Anterior cingulate cortex (tissue), 58 donors: ENCODE results near the gene TNFRSF12A.
"Not testable (repeated sequence)": the region's sequence is repeated elsewhere in the genome, so short reads cannot be mapped to it uniquely, and the experiment has no call there.

Experiments
- DNase-seq, 58 donors: peaks; one replicate each; lab custom pipeline; 2025; lab: John Stamatoyannopoulos, UW

TNFRSF12A gene

GRCh38 chr16:3042376-3042775 is 22.2 kb downstream of the TNFRSF12A start:
- DNase-seq, result no peak

- DNase-seq, result no peak
Measured at GRCh38 chr16:3044708-3045107, 24.5 kb downstream of the TNFRSF12A start.

- DNase-seq, result no peak
Measured at GRCh38 chr16:3045758-3046640, 25.8 kb downstream of the TNFRSF12A start, which contains the start of gene MMP25. MMP25 (plus strand) TSS chr16:3046561; CDS start chr16:3046918, 357 bp downstream.

DNA sequence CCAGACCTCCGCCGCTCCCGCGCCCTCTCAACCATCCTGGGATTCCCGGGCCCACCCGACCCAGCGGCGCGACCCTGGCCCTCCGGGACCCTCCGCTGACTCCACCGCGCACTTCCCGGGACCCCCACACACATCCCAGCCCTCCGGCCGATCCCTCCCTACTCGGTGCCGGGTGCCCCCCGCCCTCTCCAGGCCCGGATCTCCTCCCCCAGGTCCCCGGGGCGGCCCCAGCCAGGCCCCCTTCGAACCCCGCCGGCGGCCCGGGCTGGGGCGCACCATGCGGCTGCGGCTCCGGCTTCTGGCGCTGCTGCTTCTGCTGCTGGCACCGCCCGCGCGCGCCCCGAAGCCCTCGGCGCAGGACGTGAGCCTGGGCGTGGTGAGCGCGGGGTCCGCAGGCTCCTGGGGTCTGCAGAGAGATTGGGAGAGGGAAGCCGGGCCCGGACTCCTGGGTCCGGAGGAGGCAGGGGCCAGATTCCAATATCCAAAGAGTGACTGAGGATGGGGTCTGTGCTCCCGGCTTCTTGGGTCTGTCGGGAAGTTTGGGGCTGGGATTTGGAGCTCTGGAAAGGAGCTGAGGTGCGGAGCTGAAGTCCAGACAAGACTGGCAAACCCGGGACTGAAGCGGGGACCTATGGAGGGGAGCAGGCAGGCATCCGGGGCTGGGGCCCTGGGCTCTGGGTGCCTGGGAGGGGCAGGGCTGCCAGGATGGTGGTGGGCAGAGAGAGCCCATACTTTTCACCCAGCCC is 26.6 kb downstream of the TNFRSF12A start:
- DNase-seq, result no peak

- no peak for DNase-seq
Measured at GRCh38 chr16:3047387-3047720, 27.2 kb downstream of the TNFRSF12A start.

DNA sequence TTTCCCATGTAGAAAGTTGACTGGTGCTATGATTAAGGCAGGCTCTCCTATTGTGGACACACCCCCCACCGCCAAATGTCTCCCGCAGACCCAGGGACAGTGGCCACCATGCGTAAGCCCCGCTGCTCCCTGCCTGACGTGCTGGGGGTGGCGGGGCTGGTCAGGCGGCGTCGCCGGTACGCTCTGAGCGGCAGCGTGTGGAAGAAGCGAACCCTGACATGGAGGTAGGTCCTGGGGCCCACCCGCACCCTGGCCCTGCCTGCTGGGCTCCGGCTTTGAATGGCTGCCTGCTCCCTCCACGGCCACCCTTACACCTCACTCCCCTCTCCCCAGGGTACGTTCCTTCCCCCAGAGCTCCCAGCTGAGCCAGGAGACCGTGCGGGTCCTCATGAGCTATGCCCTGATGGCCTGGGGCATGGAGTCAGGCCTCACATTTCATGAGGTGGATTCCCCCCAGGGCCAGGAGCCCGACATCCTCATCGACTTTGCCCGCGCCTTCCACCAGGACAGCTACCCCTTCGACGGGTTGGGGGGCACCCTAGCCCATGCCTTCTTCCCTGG is 29.8 kb downstream of the TNFRSF12A start:
- no peak for DNase-seq

- no peak for DNase-seq
Measured at GRCh38 chr16:3050487-3050886, 30.3 kb downstream of the TNFRSF12A start.

DNA sequence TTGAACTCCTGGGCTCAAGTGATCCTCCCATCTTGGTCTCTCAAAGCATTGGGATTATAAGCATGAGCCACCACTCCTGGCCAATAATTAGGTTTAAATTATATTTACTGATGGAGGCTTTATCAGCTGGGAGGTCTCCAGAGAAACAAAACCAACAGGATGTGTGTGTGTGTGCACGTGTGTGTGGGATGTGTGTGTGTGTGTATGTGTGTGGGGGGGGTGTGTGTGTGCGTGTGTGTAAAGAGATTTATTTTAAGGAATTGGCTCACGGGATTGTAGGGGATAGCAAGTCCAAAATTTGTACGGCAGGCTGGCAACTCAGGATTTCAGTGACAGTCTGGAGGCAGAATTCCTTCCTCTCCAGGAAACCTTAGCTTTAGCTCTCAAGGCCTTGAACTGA is 30.8 kb downstream of the TNFRSF12A start:
- no peak for DNase-seq

DNA sequence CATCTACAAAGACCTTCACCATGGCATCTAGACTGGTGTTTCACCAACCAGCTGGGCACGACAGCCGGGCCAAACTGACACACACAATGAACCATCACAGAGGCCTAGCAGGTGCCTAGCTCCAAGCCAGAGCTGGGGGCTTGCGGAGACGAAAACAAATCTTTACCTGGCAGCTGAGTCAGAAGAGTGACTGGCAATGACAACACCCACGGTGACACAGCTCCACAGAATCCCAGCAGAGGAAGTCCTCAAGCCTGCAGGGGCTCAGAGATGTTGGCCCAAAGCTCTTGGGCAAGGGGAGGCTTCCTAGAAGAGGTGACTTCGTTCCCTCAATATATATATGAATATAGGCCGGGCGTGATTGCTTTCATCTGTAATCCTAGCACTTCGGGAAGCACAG is 31.3 kb downstream of the TNFRSF12A start:
- DNase-seq, result no peak

DNA sequence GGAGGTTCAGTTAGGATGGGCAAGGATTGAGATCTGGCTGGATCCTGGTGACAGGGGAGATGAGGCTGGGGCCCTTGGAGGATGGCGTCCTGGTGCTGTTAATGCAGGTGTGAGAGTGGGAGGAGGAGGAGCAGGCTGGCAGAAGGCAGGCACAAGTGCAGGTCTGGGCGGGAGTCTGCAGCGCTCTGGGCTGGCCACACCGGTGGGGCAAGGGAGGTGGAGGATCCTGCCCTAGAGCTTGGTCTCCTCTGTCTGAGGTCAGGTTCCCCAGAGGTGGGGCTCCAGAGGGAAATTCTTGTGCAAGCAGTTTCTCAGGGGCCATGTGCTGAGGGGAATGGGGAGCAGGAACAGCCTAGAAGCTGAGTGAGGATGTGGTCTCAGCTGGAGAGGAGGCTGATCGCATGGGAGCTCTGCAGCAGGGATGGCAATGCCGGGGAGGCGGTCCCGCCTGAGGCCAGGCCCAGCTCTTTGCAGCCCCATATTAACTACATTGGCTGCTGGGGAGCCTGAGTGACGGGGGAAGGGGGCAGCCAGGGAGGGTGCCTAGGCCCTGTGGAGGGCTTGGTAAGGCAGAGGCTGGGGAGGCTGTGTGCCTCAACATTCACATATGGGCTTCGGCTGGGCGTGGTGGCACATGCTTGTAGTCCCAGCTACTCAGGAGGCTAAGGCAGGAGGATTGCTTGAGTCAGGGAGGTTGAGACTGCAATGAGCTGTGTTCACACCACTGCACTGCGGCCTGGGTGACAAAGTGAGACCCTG is 32.6 kb downstream of the TNFRSF12A start:
- DNase-seq, result not testable (repeated sequence)

GRCh38 chr16:3053330-3053710 is 33.2 kb downstream of the TNFRSF12A start:
- DNase-seq, result not testable (repeated sequence)

GRCh38 chr16:3054965-3055733 is 35.0 kb downstream of the TNFRSF12A start:
- no peak for DNase-seq

DNA sequence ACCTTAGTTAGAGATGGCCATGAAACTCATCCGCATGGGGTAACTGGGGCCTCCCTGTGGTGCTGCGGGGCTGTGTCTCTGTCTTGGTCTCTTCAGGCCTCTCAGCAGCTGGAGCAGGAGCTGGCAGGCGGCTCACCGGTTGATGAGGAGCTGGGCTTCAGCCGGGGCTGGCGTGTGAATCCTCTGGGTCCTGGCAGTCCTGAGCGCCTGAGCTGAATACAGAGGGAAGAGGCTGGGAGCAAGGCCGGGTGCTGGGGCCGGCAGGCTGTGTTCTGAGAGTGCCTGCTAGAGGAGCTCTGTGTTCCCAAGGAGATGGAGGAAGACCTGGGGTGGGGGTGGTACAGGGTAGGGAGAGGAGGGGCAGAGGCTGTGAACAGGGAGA is 35.6 kb downstream of the TNFRSF12A start:
- DNase-seq, result not testable (repeated sequence)

DNA sequence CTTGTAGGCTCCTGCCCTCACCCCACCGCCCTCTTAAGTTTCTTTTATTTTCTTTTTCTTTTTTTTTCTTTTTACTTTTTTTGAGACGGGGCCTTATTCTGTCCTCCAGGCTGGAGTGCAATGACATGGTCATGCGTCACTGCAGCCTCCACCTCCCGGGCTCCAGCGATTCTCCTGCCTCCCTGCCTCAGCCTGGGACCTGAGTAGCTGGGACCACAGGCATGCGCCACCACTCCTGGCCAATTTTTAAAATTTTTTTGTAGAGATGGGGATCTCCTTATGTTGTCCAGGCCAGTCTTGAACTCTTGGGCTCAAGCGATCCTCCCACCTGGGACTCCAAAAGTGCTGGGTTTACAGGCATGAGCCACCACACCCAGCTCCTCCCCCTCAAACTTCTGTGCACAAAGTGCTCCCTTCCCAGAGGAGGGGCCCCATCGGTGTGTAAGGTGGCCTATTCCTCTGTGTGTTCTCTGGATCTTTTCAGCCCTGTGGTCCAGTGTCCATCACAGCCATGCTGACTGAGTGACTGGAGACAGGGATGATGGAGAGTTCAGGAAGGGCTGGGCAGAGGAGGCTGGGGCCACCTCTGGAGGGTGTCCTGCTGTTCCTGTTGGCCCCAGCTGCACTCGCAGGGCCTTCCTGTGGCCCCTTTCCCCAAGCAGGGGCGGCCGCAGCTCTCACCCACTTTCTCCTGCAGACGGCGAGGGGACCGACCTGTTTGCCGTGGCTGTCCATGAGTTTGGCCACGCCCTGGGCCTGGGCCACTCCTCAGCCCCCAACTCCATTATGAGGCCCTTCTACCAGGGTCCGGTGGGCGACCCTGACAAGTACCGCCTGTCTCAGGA is 36.4 kb downstream of the TNFRSF12A start:
- no peak for DNase-seq

DNA sequence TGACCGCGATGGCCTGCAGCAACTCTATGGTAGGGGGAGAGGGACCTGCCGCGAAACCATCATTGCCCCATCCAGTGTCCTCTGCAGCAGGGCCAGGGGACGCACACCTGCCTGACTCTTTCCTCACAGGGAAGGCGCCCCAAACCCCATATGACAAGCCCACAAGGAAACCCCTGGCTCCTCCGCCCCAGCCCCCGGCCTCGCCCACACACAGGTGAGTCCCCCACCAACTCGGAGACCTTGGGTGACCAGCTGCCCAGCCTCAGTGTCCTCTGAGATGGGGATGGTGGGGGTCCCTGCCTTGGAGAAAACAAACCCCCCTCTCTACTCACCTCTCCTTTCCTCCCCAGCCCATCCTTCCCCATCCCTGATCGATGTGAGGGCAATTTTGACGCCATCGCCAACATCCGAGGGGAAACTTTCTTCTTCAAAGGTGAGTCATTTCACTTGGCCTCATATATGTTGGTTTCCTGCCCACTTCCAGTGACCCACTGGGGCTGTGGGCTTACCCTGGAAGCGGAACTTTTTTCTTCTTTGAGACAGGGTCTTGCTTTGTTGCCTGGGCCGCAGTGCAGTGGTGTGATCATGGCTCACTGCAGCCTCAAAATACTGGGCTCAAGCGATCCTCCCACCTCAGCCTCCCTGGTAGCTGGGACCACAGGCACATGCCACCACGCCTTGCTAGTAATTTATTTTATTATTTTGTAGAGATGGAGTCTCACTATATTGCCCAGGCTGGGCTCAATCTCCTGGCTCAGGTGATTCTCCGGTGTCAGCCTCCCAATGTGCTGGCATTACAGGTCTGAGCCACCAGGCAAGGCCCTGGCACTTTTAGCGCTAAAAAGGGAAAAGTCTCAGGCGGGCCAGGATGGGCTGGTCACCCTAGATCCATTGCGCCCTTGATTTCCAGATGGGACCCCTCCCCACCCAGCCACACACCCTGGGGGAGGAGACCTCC is 37.3 kb downstream of the TNFRSF12A start:
- no peak for DNase-seq

GRCh38 chr16:3058139-3059030 is 38.2 kb downstream of the TNFRSF12A start:
- peak in 22 of 58 donors; percentile 4 to 52 (median 27) for DNase-seq
